Right kidney (tissue), 1 donor: ENCODE data around the gene EGR2.
"Not testable (repeated sequence)": the region's sequence is repeated elsewhere in the genome, so short reads cannot be mapped to it uniquely, and the experiment has no call there.

Experiments
- DNase-seq: peaks from one replicate; pipeline ENCODE4 v3.0.0-alpha.2; 2016

EGR2 gene

DNA sequence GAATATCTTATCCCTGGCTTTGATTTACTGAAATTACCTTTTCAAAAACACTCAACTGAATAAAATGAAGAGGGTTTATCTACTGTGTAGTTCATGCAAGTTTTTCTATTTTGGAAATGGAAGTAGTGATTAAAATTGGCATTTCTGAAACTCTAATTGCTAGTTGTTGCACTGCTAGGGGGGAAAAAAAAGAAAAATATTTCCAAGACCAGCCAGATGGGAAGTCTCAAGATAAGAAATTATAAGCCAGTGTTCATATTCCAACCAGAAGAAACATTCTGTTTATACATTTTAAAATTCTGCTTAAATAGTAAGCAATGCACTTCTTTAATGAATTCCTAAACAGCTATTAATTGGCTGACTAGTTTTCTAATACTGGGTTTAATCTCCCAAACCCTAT, 21.1 kb downstream of the EGR2 start:
- no peak for DNase-seq

DNA sequence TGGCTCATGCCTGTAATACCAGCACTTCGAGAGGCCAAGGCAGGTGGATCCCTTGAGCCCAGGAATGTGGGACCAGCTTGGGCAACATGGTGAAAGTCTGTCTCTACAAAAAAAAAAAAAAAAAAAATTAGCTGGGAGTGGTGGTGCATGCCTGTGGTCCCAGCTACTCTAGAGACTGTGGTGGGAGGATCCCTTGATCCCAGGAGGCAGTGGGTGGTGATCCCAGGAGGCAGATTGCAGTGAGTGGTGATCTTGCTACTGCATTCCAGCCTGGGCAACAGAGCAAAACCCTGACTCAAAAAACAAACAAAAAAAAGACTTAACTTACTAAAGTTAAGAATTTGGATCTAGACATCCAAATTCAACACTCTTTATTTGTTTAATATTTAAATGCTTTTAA, 21.9 kb downstream of the EGR2 start:
- DNase-seq = no peak

DNA sequence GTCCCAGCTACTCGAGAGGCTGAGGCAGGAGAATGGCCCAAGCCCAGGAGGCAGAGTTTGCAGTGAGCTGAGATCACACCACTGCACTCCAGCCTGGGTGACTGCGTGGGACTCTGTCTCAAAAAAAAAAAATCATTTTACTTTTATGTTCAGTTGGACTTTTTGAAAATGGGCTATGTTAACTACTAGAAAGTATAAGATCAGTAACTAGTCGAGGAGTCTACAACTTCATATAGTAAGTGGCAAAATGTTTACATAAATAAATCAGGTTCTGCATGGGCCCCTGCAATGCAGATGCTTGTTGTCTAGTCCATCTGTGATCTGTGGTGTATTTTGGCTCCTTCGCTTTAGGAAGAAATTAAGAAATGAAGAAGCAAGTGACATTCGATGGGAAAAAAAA, 23.9 kb downstream of the EGR2 start:
- DNase-seq = no peak

DNA sequence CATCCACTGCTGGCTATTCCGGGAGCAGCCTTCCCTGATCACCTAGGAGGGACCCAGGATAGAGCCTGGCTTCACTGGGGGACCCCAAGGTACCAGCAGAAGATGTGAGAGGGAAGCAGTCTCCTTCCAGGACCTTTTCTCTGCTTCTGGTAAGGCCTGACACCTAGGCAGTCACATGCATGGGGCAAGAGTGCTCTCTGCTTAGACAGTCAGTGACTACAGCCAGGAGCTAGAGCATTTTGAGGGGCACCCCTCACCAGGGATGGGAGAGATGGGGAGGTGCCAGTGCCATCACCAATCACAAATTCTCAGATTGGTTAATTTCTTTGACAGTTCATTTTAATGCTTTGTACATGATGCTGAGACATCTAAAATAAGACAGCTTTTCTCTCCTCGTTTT, 25.6 kb downstream of the EGR2 start:
- no peak for DNase-seq

DNA sequence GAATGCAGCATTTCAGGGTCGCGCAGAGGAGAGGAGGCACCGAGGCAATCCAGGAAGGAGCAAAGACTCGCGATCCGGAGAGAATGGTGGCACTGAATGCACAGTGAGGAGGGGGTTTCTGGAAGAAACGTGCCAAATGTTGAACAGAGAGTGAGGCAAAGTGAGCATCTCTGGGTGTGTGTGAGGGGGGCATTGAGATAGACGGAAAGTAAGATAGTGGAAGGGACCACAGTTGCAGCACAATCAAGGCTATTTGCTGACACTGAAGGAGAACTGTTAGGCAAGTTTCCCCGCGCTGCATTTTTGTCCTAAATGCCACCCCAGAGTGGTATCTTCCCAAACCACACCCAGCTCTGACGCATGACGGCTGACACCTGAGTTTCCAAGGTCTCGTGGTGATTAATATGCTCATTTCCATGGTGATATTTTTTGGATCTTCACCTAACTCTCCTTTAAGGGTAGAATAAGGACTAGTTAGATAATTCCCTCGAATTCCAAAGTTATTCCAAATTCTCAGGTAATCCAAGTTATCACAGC, 26.1 kb downstream of the EGR2 start:
- DNase-seq = no peak

DNA sequence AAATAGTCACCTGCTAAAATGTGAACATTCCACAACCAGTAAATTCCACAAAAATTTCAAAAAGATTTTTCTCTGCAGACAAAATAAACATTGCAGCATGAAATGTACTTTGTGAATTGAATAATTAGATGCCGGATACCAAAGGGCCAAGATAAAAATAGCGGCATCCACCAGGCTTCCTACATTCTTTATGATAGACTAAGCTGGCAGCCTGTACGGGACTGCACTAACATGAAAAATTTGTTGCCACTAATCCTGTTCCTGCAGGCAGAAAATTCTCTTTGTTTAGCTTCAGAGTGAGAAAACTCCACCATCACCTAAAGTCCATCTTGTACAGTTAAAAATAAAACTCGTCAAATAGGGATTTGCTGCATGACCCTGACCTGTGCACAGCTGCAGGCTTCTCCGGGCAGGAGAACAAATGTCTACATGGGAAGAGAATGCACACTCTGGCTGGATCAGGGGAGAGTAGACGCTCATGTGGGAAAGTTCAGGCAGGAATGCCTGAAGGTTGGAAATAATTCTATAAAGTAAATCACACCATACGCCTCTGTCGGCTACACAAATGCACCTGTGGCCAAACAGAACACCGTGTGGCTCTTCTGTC, 27.2 kb downstream of the EGR2 start:
- DNase-seq = no peak

- DNase-seq = not testable (repeated sequence)
Measured at GRCh38 chr10:62788285-62788684, 27.9 kb downstream of the EGR2 start.

GRCh38 chr10:62784537-62784936, 31.6 kb downstream of the EGR2 start:
- not testable (repeated sequence) for DNase-seq

DNA sequence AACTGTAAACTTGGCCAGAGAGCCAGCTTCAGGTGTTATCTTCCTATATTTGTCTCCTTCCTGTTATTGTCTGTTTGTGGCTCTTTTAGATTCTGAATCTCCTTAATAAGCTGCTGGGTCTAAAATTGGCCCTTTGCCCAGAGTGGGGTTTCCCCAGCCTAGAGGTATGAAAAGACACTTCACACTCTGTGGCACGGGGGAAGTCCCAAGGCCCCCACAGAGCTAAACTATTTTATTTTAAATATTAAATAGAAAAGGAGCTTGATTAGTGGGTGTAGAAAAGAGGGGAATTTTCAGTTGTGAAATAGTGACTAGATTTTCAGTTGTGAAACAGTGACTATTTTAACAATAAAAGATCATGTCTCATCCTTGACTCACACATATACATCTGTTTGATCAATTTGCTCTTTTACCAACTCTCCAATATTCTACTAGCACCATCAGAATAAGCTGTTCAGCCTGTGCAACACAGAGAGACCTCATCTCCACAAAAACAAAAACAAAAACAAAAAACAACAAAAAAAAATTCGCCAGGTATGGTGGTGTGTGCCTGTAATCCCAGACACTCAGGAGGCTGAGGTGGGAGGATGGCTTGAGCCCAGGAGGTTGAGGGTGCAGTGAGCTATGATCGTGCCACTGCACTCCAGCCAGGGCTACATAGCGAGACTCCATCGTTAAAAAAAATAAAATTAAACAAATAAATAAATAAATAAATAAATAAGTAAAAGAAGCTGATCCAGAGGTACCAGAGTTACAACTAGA, 36.5 kb downstream of the EGR2 start:
- DNase-seq = no peak

DNA sequence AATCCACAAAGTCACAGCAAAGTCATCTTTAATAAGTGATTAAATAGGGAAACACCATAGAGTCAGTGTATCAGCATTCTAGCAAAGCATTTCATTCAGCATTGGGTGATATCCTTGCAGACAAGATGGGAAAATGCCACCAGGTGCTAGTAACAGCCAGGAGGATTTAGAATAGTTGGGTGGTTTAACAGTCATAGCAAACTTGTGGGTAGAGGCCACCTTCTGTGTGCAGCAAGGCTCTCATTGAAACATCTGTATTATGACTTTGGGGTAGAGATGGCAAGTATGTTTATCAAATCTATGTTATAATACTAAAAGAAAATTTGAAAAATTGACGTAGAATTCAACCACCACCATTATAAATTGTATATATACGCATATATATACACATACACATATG, 38.0 kb downstream of the EGR2 start:
- DNase-seq = no peak

GRCh38 chr10:62772186-62772974, 43.8 kb downstream of the EGR2 start:
- no peak for DNase-seq

DNA sequence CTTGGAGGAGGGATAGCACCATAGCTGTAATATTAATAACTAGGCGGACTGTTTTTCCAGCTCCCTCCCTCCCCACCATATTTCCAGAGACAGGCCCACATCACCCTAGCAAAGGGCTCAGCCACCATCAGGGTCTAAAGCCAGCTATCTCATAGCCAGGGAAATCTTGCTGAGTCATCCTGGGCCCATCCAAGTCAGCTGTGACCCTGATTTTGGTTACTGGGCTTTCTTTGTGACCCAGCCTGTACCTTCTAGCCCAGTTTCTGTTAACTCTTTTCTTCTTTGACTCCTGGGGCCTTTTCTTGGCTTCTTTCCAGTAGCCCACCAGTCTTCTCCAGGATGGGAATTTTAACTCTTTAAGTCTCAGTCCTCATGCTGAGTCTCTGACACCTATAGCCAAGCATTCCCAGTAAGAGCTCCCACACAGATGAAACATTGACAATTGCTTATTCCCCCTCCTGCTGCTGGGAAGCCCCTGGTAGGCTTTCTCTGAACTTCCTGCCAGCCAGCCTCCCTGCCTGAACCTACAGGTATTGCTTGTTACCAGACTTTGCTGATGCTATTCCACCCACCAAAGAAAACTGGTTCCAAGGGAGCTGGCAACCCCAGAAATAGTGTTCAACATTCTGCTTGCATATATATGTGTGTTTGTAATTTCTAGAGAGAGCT, 46.5 kb downstream of the EGR2 start:
- DNase-seq = no peak

GRCh38 chr10:62766386-62766785, 49.8 kb downstream of the EGR2 start:
- DNase-seq = no peak

DNA sequence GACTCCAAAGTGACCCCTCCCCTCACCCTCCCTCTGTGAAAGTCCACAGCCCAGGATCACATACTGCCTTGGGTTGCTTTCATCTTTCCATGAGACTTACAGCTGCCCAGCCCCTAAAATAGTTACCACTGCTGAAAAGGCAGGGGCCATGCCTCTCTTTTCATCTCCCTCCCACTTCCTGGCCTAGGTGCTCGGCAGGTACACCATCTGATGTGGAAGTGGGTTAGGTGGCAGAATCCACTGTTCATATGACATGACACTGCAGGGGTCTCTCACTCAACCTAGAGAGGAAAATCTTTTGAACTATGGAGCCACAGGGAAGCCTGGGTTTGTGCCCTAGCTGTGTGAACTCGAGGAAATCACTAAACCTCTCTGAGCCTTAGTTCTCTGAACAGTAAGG, 50.4 kb downstream of the EGR2 start:
- no peak for DNase-seq

- no peak for DNase-seq
Measured at GRCh38 chr10:62764011-62764410, 52.2 kb downstream of the EGR2 start.

DNA sequence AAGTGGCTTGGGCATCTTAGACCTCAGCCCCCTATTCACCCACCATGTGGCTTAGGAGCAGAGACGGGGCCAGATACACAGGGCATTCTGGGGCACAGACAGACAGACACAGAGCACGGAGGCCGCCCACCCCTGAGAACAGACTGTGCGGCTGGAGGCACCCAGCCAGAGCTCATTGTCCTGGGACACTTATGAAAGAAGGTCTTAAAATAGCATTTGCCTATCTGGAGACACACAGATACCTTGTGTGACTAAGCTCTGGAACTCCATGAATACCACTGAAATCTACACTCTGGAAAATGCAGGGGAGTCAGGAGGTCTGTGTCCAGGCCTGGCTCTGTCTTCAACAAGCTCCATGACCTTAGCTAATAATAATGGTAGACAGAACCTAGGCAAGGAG, 53.0 kb downstream of the EGR2 start:
- DNase-seq = no peak
